Measurements from ENCODE around the gene CDKN1C.

Gene CDKN1C

GRCh38 chr11:2853997-2854560, 31.5 kb downstream of the CDKN1C start:
- H3K23ac ChIP-seq (ENCODE audit: low read depth, low read length, poor library complexity) = no peak overlapping the region
- H3K4me2 ChIP-seq (ENCODE audit: insufficient read depth, low read length, poor library complexity, severe bottlenecking) = no peak overlapping the region
- no peak overlapping the region for H2AFZ ChIP-seq (ENCODE audit: low read length)
- H4K8ac ChIP-seq (ENCODE audit: low read depth, low read length) = no peak overlapping the region
- 100% methylated on average over 1 to 5 of the region's 7 CpGs for WGBS, 2 donors (ENCODE audit: extremely low coverage in 2 of 2, insufficient read length in 2 of 2, insufficient replicate concordance in 1 of 2)
- H3K14ac ChIP-seq (ENCODE audit: low read length) = peak overlapping the region; percentile 39
- peaks cover 0 to 38% (median 3%) of the 10 kb centered on the region in 3 experiments for H3K27me3 ChIP-seq (ENCODE audit: control insufficient read depth in 3 of 3, insufficient read depth in 3 of 3, low read depth in 1 of 3, low read length in 3 of 3)
- H3K18ac ChIP-seq (ENCODE audit: low read length) = peak overlapping the region; percentile 62
- peak overlapping the region; percentile 91 for H2AK5ac ChIP-seq (ENCODE audit: low read depth, low read length)
- H2BK15ac ChIP-seq (ENCODE audit: low read length) = no peak overlapping the region
- no peak overlapping the region for H4K91ac ChIP-seq (ENCODE audit: low read depth, low read length, poor library complexity)
- H2BK120ac ChIP-seq (ENCODE audit: low read depth, low read length) = no peak overlapping the region
- peaks cover 23 to 27% of the 10 kb centered on the region in 2 donors for H3K4me1 ChIP-seq (ENCODE audit: control insufficient read depth in 2 of 2, insufficient read depth in 1 of 2, low read depth in 1 of 2, low read length in 2 of 2)
- no peak overlapping the region for H2BK5ac ChIP-seq (ENCODE audit: low read length)
- H3K4ac ChIP-seq (ENCODE audit: low read length) = no peak overlapping the region
- H3K27ac ChIP-seq (replicated peaks; ENCODE audit: low read length) = no peak overlapping the region
- no peak overlapping the region for H2BK12ac ChIP-seq (ENCODE audit: low read length)
- H3K9me3 ChIP-seq (replicated peaks in 1 of 2; ENCODE audit: control insufficient read depth in 2 of 2, insufficient read depth in 1 of 2, low read depth in 1 of 2, low read length in 2 of 2) = no peaks in the 10 kb centered on the region
- no peak overlapping the region for H3K9ac ChIP-seq (ENCODE audit: low read depth, low read length, poor library complexity)
- H3K79me1 ChIP-seq (ENCODE audit: low read depth, low read length) = no peaks in the 10 kb centered on the region
- H3K36me3 ChIP-seq (replicated peaks in 1 of 2; ENCODE audit: control insufficient read depth in 2 of 2, insufficient read depth in 2 of 2, low read length in 2 of 2) = peaks cover 0 to 1% of the 10 kb centered on the region in 2 donors
- no peak overlapping the region for H3K4me3 ChIP-seq (ENCODE audit: low read length in 2 of 2)
- no peak for DNase-seq (ENCODE audit: low spot score)

GRCh38 chr11:2853401-2853800, 32.2 kb downstream of the CDKN1C start:
- Histone ChIP-seq H2BK120ac (ENCODE audit: low read depth, low read length) (no peak overlapping the region), H3K27me3 (ENCODE audit: control insufficient read depth in 3 of 3, insufficient read depth in 3 of 3, low read depth in 1 of 3, low read length in 3 of 3) (peaks cover 0 to 37% (median under 1%) of the 10 kb centered on the region in 3 experiments), H3K23ac (ENCODE audit: low read depth, low read length, poor library complexity) (peak overlapping the region; percentile 27), H3K27ac (replicated peaks; ENCODE audit: low read length) (no peak overlapping the region), H4K8ac (ENCODE audit: low read depth, low read length) (no peak overlapping the region), H2BK15ac (ENCODE audit: low read length) (peak overlapping the region; percentile 75), H3K9ac (ENCODE audit: low read depth, low read length, poor library complexity) (no peak overlapping the region), H3K4me1 (ENCODE audit: control insufficient read depth in 2 of 2, insufficient read depth in 1 of 2, low read depth in 1 of 2, low read length in 2 of 2) (peaks cover 23 to 29% of the 10 kb centered on the region in 2 donors), H2BK5ac (ENCODE audit: low read length) (no peak overlapping the region), H3K14ac (ENCODE audit: low read length) (no peak overlapping the region), H2AK5ac (ENCODE audit: low read depth, low read length) (peak overlapping the region; percentile 91), H3K36me3 (replicated peaks in 1 of 2; ENCODE audit: control insufficient read depth in 2 of 2, insufficient read depth in 2 of 2, low read length in 2 of 2) (peaks cover 0 to 1% of the 10 kb centered on the region in 2 donors), H3K4me2 (ENCODE audit: insufficient read depth, low read length, poor library complexity, severe bottlenecking) (no peak overlapping the region), H2BK12ac (ENCODE audit: low read length) (peak overlapping the region; percentile 85), H3K9me3 (replicated peaks in 1 of 2; ENCODE audit: control insufficient read depth in 2 of 2, insufficient read depth in 1 of 2, low read depth in 1 of 2, low read length in 2 of 2) (no peaks in the 10 kb centered on the region), H3K4ac (ENCODE audit: low read length) (no peak overlapping the region), H4K91ac (ENCODE audit: low read depth, low read length, poor library complexity) (no peak overlapping the region), H3K79me1 (ENCODE audit: low read depth, low read length) (no peaks in the 10 kb centered on the region), H3K18ac (ENCODE audit: low read length) (peak overlapping the region; percentile 91), H2AFZ (ENCODE audit: low read length) (no peak overlapping the region), H3K4me3 (ENCODE audit: low read length in 2 of 2) (no peak overlapping the region)
- no peak for DNase-seq (ENCODE audit: low spot score)
- WGBS, 2 donors (ENCODE audit: extremely low coverage in 2 of 2, insufficient read length in 2 of 2, insufficient replicate concordance in 1 of 2) = no CpG with 5 or more reads among the region's 12 CpGs

- Histone ChIP-seq H2BK15ac (ENCODE audit: low read length) (peak overlapping the region; percentile 47), H2BK12ac (ENCODE audit: low read length) (peak overlapping the region; percentile 100), H3K27me3 (ENCODE audit: control insufficient read depth in 3 of 3, insufficient read depth in 3 of 3, low read depth in 1 of 3, low read length in 3 of 3) (peaks cover 0 to 23% (median 0%) of the 10 kb centered on the region in 3 experiments), H2BK120ac (ENCODE audit: low read depth, low read length) (peak overlapping the region; percentile 82), H3K4me1 (ENCODE audit: control insufficient read depth in 2 of 2, insufficient read depth in 1 of 2, low read depth in 1 of 2, low read length in 2 of 2) (peaks cover 26 to 34% of the 10 kb centered on the region in 2 donors), H3K23ac (ENCODE audit: low read depth, low read length, poor library complexity) (peak overlapping the region; percentile 20), H3K18ac (ENCODE audit: low read length) (peak overlapping the region; percentile 99), H4K91ac (ENCODE audit: low read depth, low read length, poor library complexity) (peak overlapping the region; percentile 100), H3K79me1 (ENCODE audit: low read depth, low read length) (peaks cover 5% of the 10 kb centered on the region), H3K4me2 (ENCODE audit: insufficient read depth, low read length, poor library complexity, severe bottlenecking) (peak overlapping the region; percentile 25), H3K4ac (ENCODE audit: low read length) (peak overlapping the region; percentile 78), H2AFZ (ENCODE audit: low read length) (peak overlapping the region; percentile 81), H4K8ac (ENCODE audit: low read depth, low read length) (peak overlapping the region; percentile 72), H2AK5ac (ENCODE audit: low read depth, low read length) (peak overlapping the region; percentile 100), H3K9me3 (replicated peaks in 1 of 2; ENCODE audit: control insufficient read depth in 2 of 2, insufficient read depth in 1 of 2, low read depth in 1 of 2, low read length in 2 of 2) (no peaks in the 10 kb centered on the region), H3K4me3 (ENCODE audit: low read length in 2 of 2) (no peak overlapping the region), H3K36me3 (replicated peaks in 1 of 2; ENCODE audit: control insufficient read depth in 2 of 2, insufficient read depth in 2 of 2, low read length in 2 of 2) (peaks cover 0 to 1% of the 10 kb centered on the region in 2 donors), H3K9ac (ENCODE audit: low read depth, low read length, poor library complexity) (no peak overlapping the region), H3K14ac (ENCODE audit: low read length) (peak overlapping the region; percentile 84), H3K27ac (replicated peaks; ENCODE audit: low read length) (no peak overlapping the region), H2BK5ac (ENCODE audit: low read length) (peak overlapping the region; percentile 16)
- WGBS, 2 donors (ENCODE audit: extremely low coverage in 2 of 2, insufficient read length in 2 of 2, insufficient replicate concordance in 1 of 2) = no CpG with 5 or more reads among the region's 53 CpGs
- DNase-seq (ENCODE audit: low spot score) = peak; percentile 57
Measured at GRCh38 chr11:2849994-2850770, 35.4 kb downstream of the CDKN1C start.

GRCh38 chr11:2848497-2848896, 37.1 kb downstream of the CDKN1C start:
- Histone ChIP-seq H3K14ac (ENCODE audit: low read length) (no peak overlapping the region), H3K9me3 (replicated peaks in 1 of 2; ENCODE audit: control insufficient read depth in 2 of 2, insufficient read depth in 1 of 2, low read depth in 1 of 2, low read length in 2 of 2) (no peaks in the 10 kb centered on the region), H3K4me3 (ENCODE audit: low read length in 2 of 2) (no peak overlapping the region), H2BK5ac (ENCODE audit: low read length) (peak overlapping the region; percentile 90), H2BK120ac (ENCODE audit: low read depth, low read length) (no peak overlapping the region), H3K79me1 (ENCODE audit: low read depth, low read length) (peaks cover 5% of the 10 kb centered on the region), H3K4me1 (ENCODE audit: control insufficient read depth in 2 of 2, insufficient read depth in 1 of 2, low read depth in 1 of 2, low read length in 2 of 2) (peaks cover 26 to 34% of the 10 kb centered on the region in 2 donors), H4K8ac (ENCODE audit: low read depth, low read length) (no peak overlapping the region), H3K36me3 (replicated peaks in 1 of 2; ENCODE audit: control insufficient read depth in 2 of 2, insufficient read depth in 2 of 2, low read length in 2 of 2) (no peaks in the 10 kb centered on the region), H3K23ac (ENCODE audit: low read depth, low read length, poor library complexity) (peak overlapping the region; percentile 31), H3K27me3 (ENCODE audit: control insufficient read depth in 3 of 3, insufficient read depth in 3 of 3, low read depth in 1 of 3, low read length in 3 of 3) (peaks cover 0 to 23% (median 0%) of the 10 kb centered on the region in 3 experiments), H3K27ac (replicated peaks; ENCODE audit: low read length) (no peak overlapping the region), H3K18ac (ENCODE audit: low read length) (peak overlapping the region; percentile 89), H2BK15ac (ENCODE audit: low read length) (no peak overlapping the region), H3K9ac (ENCODE audit: low read depth, low read length, poor library complexity) (peak overlapping the region; percentile 0), H2AK5ac (ENCODE audit: low read depth, low read length) (peak overlapping the region; percentile 100), H4K91ac (ENCODE audit: low read depth, low read length, poor library complexity) (peak overlapping the region; percentile 92), H2AFZ (ENCODE audit: low read length) (no peak overlapping the region), H3K4ac (ENCODE audit: low read length) (no peak overlapping the region), H3K4me2 (ENCODE audit: insufficient read depth, low read length, poor library complexity, severe bottlenecking) (no peak overlapping the region), H2BK12ac (ENCODE audit: low read length) (peak overlapping the region; percentile 68)
- no peak for DNase-seq (ENCODE audit: low spot score)
- WGBS, 2 donors (ENCODE audit: extremely low coverage in 2 of 2, insufficient read length in 2 of 2, insufficient replicate concordance in 1 of 2) = no CpG with 5 or more reads among the region's 9 CpGs
